HCT116 (cell line): ENCODE measurements around the gene HIRA. TPM values are rescaled to one million over a fixed set of nuclear protein-coding genes. Genes with fewer than 3 reads are reported as not detected.

Source experiments
- ATAC-seq: fragments of 200-7000 bp; cut with Tn5 transposase; 2 replicates; pipeline ENCODE4 v1.9.1; 2020; ENCODE audit warnings: mild to moderate bottlenecking, moderate library complexity
- BruUV-seq: library from RNA; stranded (reverse); fragments of 400-500 nt; replicated peaks from 2 replicates; lab custom pipeline; 2021; lab: Mats Ljungman, UMichigan
- CTCF ChIA-PET: fragments of 300-600 bp; sonication (Branson Sonifier 250); formaldehyde crosslinking; loops from one replicate; lab custom pipeline; 2021; ENCODE audit warnings: antibody characterized with exemption; lab: Charles Lee
- POLR2A ChIA-PET: fragments of 300-600, 350-600 bp; sonication (Branson Sonifier 250); formaldehyde crosslinking; loops from one replicate; lab custom pipeline; 2021; ENCODE audit warnings: antibody characterized with exemption; lab: Charles Lee
- RAD21 ChIA-PET, 2 experiments: fragments of 300-600 bp; sonication (Branson Sonifier 250); formaldehyde crosslinking; loops; one replicate each; lab custom pipeline; 2023; ENCODE audit warnings: low total read pairs in 2 of 2; ENCODE audit not compliant: uncharacterized antibody in 2 of 2, unreplicated experiment in 2 of 2, low non-redundant PET in 1 of 2; lab: Charles Lee
- DNase-seq: peaks from one replicate; pipeline ENCODE4 v3.0.0-alpha.2; 2010; ENCODE audit warnings: low read depth, low spot score
- H2AFZ ChIP-seq: fragments of 200-600 bp; shearing (Covaris generic), sonication (generic); 2 replicates; pipeline ENCODE4 v1.6.1; 2017; ENCODE audit warnings: low read depth, mixed run types, mixed read lengths, antibody characterized with exemption, low read length; ENCODE audit not compliant: poor library complexity, severe bottlenecking
- H3K27ac ChIP-seq: 2 replicates; pipeline ENCODE4 v1.5.1; 2012; ENCODE audit warnings: low read depth, low read length
- H3K27me3 ChIP-seq: fragments of 200-600 bp; sonication (generic); 2 replicates; pipeline ENCODE4 v1.6.1; 2016; ENCODE audit warnings: mixed run types, low read length, mixed read lengths; ENCODE audit not compliant: insufficient read depth
- H3K36me3 ChIP-seq, 2 experiments: fragments of 200-500 bp in 1 of 2; fragments of 200-600 bp in 1 of 2; sonication (Bioruptor generic) in 1 of 2; sonication (generic) in 1 of 2; 2 replicates each; pipeline versions ENCODE4 v1.5.1 to v1.6.1; 2014 to 2016; ENCODE audit warnings: low read length in 2 of 2, inconsistent platforms in 1 of 2, mixed read lengths in 1 of 2, mixed run types in 1 of 2; ENCODE audit not compliant: insufficient read depth in 2 of 2, control insufficient read depth in 1 of 2
- H3K4me1 ChIP-seq, 2 experiments: fragments of 200-600 bp in 1 of 2; sonication (generic) in 1 of 2; 2 replicates each; pipeline versions ENCODE4 v1.5.1 to v1.6.1; 2012 to 2017; ENCODE audit warnings: low read length in 2 of 2, inconsistent platforms in 1 of 2, mild to moderate bottlenecking in 1 of 2, mixed read lengths in 1 of 2, mixed run types in 1 of 2, moderate library complexity in 1 of 2; ENCODE audit not compliant: insufficient read depth in 2 of 2, control insufficient read depth in 1 of 2
- H3K4me2 ChIP-seq: fragments of 200-600 bp; sonication (generic); 2 replicates; pipeline ENCODE4 v1.6.1; 2017; ENCODE audit warnings: mixed run types, low read length, mixed read lengths
- H3K4me3 ChIP-seq, 2 experiments: fragments of 200-600 bp in 1 of 2; sonication (generic) in 1 of 2; replicated peaks in 1 of 2; 2 replicates each; pipeline ENCODE4 v1.5.1; 2011 to 2016; ENCODE audit warnings: low read length in 2 of 2, control low read depth in 1 of 2, low read depth in 1 of 2, mild to moderate bottlenecking in 1 of 2, mixed read lengths in 1 of 2, mixed run types in 1 of 2
- H3K79me2 ChIP-seq: fragments of 200-600 bp; sonication (generic); 2 replicates; pipeline ENCODE4 v1.6.1; 2017; ENCODE audit warnings: mild to moderate bottlenecking, mixed run types, low read length, moderate library complexity, mixed read lengths; ENCODE audit not compliant: insufficient read depth
- H3K9ac ChIP-seq: fragments of 200-600 bp; sonication (generic); 2 replicates; pipeline ENCODE4 v1.6.1; 2016; ENCODE audit warnings: low read length, mixed read lengths
- H3K9me2 ChIP-seq: fragments of 200-600 bp; sonication (generic), shearing (Covaris generic); 2 replicates; pipeline ENCODE4 v1.6.1; 2017; ENCODE audit warnings: mixed run types, mild to moderate bottlenecking, moderate library complexity; ENCODE audit not compliant: insufficient read depth
- H3K9me3 ChIP-seq, 2 experiments: fragments of 200-500 bp in 1 of 2; fragments of 200-600 bp in 1 of 2; sonication (Bioruptor generic) in 1 of 2; sonication (generic) in 1 of 2; 2 replicates each; pipeline ENCODE4 v1.6.1; 2014 to 2017; ENCODE audit warnings: low read length in 2 of 2, mixed read lengths in 2 of 2, inconsistent platforms in 1 of 2, low read depth in 1 of 2, mild to moderate bottlenecking in 1 of 2, mixed run types in 1 of 2, moderate library complexity in 1 of 2; ENCODE audit not compliant: control insufficient read depth in 1 of 2, insufficient read depth in 1 of 2
- H4K20me1 ChIP-seq: fragments of 200-600 bp; sonication (generic), shearing (Covaris generic); 2 replicates; pipeline ENCODE4 v1.6.1; 2017; ENCODE audit warnings: mixed run types, mild to moderate bottlenecking, moderate library complexity; ENCODE audit not compliant: insufficient read depth
- EGR1 ChIP-seq: IDR thresholded peaks from 2 replicates; pipeline ENCODE4 v1.6.1; 2012; ENCODE audit warnings: low read depth
- ELF1 ChIP-seq: IDR thresholded peaks from 2 replicates; pipeline ENCODE4 v1.6.1; 2012; ENCODE audit warnings: low read depth, borderline replicate concordance
- JUND ChIP-seq: IDR thresholded peaks from 2 replicates; pipeline ENCODE4 v1.6.1; 2012
- POLR2A ChIP-seq: IDR thresholded peaks from 2 replicates; pipeline ENCODE4 v1.7.0; 2011; ENCODE audit warnings: borderline replicate concordance; ENCODE audit not compliant: insufficient read depth, insufficient read length; ENCODE audit errors: extremely low read depth
- POLR2AphosphoS5 ChIP-seq: IDR thresholded peaks from 2 replicates; pipeline ENCODE4 v1.6.1; 2011; ENCODE audit warnings: mild to moderate bottlenecking, low read depth, low read length, moderate library complexity
- RAD21 ChIP-seq: IDR thresholded peaks from 2 replicates; pipeline ENCODE4 v1.6.1; 2012; ENCODE audit warnings: low read depth, mild to moderate bottlenecking
- SIN3A ChIP-seq: IDR thresholded peaks from 2 replicates; pipeline ENCODE4 v1.6.1; 2012; ENCODE audit warnings: low read depth
- SP1 ChIP-seq: IDR thresholded peaks from 2 replicates; pipeline ENCODE4 v1.6.1; 2012; ENCODE audit warnings: low read depth
- TCF7L2 ChIP-seq: IDR thresholded peaks from 2 replicates; pipeline ENCODE4 v1.7.0; 2011; ENCODE audit warnings: borderline replicate concordance, inconsistent platforms; ENCODE audit not compliant: insufficient read depth, insufficient read length; ENCODE audit errors: extremely low read depth
- ZFX ChIP-seq: fragments of 450-650 bp; IDR thresholded peaks from 2 replicates; pipeline ENCODE4 v1.6.1; 2017
- intact Hi-C: fragments of 100-400 bp; cut with micrococcal nuclease; formaldehyde crosslinking; loops from 2 replicates; pipeline ENCODE4 v1.10.0; 2022
- total RNA-seq: library from RNA; stranded (reverse); gene quantifications from one replicate; pipeline ENCODE4 v1.2.1, GENCODE V29; 2021; ENCODE audit not compliant: unreplicated experiment
- TF ChIP-seq, protein P1 (sequence below): IDR thresholded peaks from 2 replicates; pipeline ENCODE4 v1.6.1; 2012

Gene HIRA
- total RNA-seq, 1 experiment from 2014 or later: 30.6 TPM

DNA sequence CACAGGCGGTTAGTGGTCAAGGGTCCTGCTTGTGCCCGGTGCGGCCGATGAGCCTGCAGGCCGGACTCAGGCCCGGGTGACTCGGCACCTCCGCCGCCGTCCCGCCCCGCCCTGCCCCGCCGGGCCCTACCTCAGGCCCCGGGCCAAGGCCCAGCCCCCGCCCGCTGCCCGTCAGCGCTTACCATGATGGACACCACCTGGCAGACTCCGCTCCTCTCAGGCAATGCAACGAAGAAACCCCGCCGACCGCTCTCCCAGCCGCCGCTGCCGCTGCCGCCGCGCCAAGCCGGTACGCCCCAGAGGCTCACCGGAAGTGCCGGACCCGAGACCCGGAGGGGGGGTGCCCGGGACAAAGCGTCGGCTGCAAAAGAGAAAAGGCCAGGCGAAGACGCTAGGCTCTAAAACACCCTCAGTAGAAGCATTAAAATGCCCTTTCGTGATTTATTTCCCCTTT, 47.4 kb upstream of the HIRA start, which contains the start of gene UFD1:
UFD1 (minus strand) TSS at position 293 of the 454 bp plus-strand sequence; CDS start at position 185, 108 bp downstream.
- CTCF ChIA-PET: interaction anchor here (1.0 to 2.6 kb wide), 4 partner anchors 11 to 300 kb away, joined by 4 to 11 read pairs (median 6); partner anchors contain the start of gene SLC25A1
- ATAC-seq: peak; percentile 69
- intact Hi-C loops: loop anchor here (1.0 to 10.0 kb wide), 5 partner anchors 47 to 357 kb away; partner anchors contain the start of genes DGCR2, ESS2 and MRPL40

More for the DNA sequence above, 47.4 kb upstream of the HIRA start, which contains the start of gene UFD1:
- Histone ChIP-seq H4K20me1 (peaks cover 6% of the 10 kb centered on the region; the same call in 1 of the 2 replicates), H3K4me2 (peak within 1 kb of the TSS; percentile 81), H3K79me2 (peaks cover 81% of the 10 kb centered on the region), H3K9ac (peak within 1 kb of the TSS; percentile 93), H3K9me3 (no peaks in the 10 kb centered on the region), H3K9me2 (no peaks in the 10 kb centered on the region), H3K4me1 (peaks cover 14 to 23% of the 10 kb centered on the region in 2 experiments; a peak in 3 of 4 replicates), H3K27me3 (no peaks in the 10 kb centered on the region), H3K4me3 (peak within 1 kb of the TSS; percentile 80 to 91), H2AFZ (peak within 1 kb of the TSS; percentile 47), H3K27ac (peak within 1 kb of the TSS; percentile 86), H3K36me3 (peaks cover 10 to 31% of the 10 kb centered on the region in 2 experiments)
- TF ChIP-seq POLR2A: no peak
- no peak for TF ChIP-seq ELF1
- TF ChIP-seq POLR2AphosphoS5: peak; percentile 64
- no peak for TF ChIP-seq EGR1
- TF ChIP-seq RAD21: no peak
- TF ChIP-seq, protein P1, sequence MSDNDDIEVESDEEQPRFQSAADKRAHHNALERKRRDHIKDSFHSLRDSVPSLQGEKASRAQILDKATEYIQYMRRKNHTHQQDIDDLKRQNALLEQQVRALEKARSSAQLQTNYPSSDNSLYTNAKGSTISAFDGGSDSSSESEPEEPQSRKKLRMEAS: peak; percentile 61
- TF ChIP-seq JUND: peak; percentile 47; the same call in 1 of the 2 replicates
- TF ChIP-seq SP1: peak; percentile 65; the same call in 1 of the 2 replicates
- TF ChIP-seq TCF7L2: peak; percentile 39
- TF ChIP-seq ZFX: peak; percentile 82
- peak; percentile 58; the same call in 1 of the 2 replicates for TF ChIP-seq SIN3A
- POLR2A ChIA-PET: interaction anchor here (0.7 to 1.6 kb wide), 4 partner anchors 10 to 151 kb away, joined by 3 to 6 read pairs (median 3); no protein-coding TSS in a partner anchor
- DNase-seq: no peak
- RAD21 ChIA-PET: interaction anchor here in 1 of 2 experiments (0.9 kb wide), 1 partner anchor 334 kb away, joined by 3 read pairs; the partner anchor contains the start of gene ESS2
- BruUV-seq: no TSS peak
